ENCODE measurements around the gene BBS10.
"Not testable (repeated sequence)": the region's sequence is repeated elsewhere in the genome, so short reads cannot be mapped to it uniquely, and the experiment has no call there.

The BBS10 gene

DNA sequence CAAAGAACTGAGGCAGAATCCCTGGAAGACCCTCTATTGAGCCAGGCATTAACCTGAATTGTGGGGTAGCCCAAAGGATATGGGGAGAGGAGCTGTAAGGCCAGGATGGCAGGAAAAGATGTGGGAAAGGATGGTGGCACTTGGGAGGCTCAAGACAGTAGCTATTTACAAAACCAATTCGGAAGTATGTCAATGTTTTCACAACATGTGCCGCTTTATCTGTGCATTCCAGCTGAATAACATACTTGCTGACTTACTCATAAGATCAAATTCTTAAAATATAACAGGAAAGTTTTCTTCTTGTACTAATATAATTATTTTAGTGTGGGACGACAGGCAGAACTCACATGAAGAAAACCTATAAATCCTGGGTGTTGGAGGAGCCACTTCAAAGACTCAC, 10.6 kb downstream of the BBS10 start:
- DNase-seq (ENCODE audit: insufficient read length, low spot score) = no peak
- no peak for FAIRE-seq

DNA sequence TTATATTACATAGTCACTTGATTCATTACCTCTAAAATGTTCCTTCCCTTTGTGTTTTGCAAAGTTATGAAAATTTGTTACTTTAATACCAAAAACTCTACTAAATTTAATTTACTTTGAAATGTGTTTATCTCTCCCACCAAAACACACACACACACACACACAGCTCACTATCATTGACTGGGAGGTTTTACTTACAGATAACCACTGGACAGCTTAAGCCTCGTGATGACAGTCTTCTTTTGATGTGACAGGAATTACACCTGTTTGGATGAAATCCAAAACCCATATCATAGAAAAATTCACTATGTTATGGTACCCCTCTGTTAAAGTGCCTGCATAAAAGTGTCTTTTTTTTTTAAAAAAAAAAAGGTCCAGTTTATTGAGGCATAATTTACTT, 15.6 kb downstream of the BBS10 start:
- DNase-seq (ENCODE audit: insufficient read length, low spot score) (no peak), FAIRE-seq (no peak)

DNA sequence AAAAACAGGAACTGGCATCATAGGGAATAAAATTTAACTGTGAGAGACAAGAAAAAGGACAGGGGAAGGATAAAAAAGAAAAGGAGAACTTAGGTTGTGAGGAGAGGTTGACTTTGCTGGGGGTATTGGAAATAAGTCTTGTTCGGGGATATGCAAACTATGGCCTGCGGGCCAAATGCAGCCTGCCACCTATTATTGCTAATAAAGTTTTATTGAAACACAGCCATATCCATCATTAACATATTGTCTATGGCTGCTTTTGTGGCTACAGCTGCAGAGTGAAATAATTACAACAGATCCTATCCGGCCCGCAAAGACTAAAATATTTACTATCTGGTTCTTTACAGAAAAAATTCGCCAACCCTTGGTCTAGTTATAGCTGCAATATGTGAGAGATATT, 18.6 kb downstream of the BBS10 start:
- DNase-seq (ENCODE audit: insufficient read length, low spot score) (no peak), FAIRE-seq (no peak)

DNA sequence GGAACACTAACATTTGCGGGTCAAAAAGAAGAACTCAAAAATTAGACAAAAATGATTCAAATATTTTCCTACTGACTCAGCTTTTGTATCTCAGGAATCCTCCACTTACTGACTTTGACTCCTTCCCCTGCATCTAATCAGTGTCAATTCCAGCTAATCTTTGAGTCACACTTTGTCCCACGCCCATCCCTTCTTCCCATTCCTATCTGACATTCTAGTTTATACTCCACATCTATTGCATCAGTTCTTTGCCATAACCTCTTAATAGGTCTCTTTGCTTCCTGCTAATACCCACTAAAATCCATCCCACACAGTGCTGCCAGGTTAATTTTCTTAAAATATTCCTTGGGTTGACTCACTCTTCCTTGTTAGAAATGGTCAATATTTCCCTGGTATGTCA, 19.1 kb downstream of the BBS10 start:
- no peak for DNase-seq (ENCODE audit: insufficient read length, low spot score)
- no peak for FAIRE-seq

DNA sequence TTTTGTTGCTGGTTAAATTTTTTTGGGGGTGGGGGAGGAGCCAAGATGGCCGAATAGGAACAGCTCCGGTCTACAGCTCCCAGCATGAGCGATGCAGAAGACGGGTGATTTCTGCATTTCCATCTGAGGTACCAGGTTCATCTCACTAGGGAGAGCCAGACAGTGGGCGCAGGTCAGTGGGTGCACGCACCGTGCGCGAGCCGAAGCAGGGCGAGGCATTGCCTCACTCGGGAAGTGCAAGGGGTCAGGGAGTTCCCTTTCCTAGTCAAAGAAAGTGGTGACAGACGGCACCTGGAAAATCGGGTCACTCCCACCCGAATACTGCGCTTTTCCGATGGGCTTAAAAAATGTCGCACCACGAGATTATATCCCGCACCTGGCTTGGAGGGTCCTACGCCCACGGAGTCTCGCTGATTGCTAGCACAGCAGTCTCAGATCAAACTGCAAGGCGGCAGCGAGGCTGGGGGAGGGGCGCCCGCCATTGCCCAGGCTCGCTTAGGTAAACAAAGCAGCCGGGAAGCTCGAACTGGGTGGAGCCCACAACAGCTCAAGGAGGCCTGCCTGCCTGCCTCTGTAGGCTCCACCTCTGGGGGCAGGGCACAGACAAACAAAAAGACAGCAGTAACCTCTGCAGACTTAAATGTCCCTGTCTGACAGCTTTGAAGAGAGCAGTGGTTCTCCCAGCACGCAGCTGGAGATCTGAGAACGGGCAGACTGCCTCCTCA, 28.5 kb downstream of the BBS10 start:
- FAIRE-seq = not testable (repeated sequence)

DNA sequence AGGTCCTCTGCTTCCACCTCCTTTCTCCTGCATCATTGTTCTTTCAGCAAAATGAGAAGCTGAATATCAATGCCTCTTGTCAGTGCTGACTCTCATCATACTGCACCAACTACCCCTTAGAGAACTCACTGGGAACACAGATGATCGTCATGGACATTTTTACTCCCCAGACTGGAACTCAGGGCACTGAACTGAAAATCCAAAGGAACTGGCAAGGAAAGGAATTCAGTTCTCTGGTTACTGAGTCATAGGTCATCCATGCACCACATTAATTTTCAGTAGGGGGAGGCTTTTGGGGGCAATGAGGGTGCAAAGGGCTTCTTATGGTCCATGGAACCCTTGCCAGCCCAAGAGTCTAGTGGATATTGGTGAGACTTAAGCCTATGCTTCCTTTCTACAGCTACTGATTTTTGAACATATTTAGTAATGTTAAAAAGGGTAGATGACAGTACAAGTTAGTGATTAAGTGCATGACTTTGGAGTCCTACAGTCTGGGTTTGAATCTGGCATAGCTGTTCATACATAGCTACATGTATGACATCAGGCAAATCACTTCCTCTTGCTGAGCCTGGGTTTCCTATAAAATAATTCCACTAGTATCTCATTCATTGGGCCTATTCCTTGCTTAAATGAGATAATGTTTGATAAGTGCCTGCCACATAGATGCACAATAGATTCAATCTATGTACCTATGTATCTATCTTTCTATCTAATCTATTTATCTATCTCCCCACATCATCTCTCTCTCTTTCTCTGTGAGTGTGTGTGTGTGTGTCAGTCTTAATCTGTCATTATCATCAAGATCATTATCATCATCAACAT, 29.2 kb downstream of the BBS10 start:
- FAIRE-seq (no peak), DNase-seq (ENCODE audit: insufficient read length, low spot score) (no peak)

More for the DNA sequence above, 28.5 kb downstream of the BBS10 start:
- not testable (repeated sequence) for DNase-seq (ENCODE audit: insufficient read length, low spot score)

DNA sequence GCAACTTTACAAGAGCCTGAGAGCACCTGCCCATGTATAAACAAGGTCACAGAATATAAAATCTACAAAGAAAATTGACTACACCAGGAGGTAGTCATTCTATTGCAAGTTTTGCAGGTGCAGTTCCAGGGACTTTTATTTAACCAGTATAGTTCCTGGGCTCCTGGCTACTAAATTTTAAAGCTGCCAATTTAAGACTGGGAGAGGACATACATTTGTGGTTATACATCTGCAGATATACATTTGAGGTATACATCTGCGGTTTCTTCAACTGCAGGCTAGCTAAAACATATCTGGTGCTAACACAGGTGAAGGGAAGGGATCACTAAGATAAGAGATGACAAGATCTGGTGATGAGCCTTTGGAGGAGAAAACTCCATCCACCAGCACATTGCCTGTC, 30.2 kb downstream of the BBS10 start:
- FAIRE-seq = no peak
- no peak for DNase-seq (ENCODE audit: insufficient read length, low spot score)

DNA sequence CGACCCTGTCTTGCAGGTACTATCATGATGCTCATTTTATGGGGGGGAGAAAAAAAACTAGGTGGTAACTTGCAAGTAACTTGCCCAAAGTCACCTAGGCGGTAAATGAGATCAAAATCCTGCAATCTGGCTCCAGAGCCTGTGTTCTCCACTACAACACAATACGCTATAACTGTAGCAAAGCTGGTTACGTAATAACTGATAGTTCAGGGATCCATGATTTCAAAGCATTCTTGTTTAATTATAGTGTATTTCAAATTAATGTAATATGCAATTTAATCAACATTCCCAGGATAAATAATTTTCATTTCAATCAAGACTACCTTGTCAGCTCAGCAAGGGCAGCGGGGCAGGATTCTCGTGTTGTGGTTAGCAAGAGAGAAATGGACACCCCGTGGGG, 31.7 kb downstream of the BBS10 start:
- no peak for DNase-seq (ENCODE audit: insufficient read length, low spot score)
- FAIRE-seq = no peak

DNA sequence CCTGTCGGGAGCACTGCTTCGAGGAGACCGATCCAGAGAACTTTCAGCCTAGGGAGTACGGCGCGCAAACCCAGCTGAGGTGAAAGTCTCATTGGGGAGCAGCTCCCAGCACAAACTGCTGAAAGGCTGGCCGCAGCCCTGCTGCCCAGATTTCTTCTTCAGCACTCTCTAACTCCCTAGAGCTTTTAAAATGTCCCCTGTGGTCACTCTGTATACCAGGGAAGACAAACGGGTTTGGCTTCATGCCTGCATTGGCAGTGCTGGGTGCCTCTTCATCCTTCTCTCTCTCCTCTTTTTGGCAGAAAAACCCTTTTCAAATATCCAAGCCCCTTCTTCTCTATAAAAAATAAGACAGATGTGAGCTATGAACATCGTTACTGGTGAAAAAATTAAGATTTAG, 34.9 kb downstream of the BBS10 start:
- FAIRE-seq (no peak), DNase-seq (ENCODE audit: insufficient read length, low spot score) (no peak)

DNA sequence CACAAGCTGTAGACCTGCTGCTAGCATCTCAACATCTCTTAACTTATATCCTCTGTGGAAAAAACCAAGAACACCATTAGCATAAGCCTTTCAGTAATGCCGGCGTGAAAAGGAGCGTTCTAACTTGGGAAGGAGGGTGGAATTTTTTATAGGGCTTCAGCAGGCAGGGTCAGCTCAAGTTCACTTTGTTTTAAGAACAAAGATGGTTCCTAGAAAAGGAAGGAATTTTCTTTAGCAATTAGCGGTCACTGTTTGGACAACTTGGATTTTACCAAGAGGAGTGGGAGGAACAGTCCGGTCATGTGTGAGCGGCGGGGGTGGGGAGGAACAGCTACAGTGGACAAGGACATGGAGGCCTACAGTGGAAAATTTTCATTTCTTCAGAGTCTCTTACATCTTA, 35.9 kb downstream of the BBS10 start:
- DNase-seq (ENCODE audit: insufficient read length, low spot score) (no peak), FAIRE-seq (no peak)

DNA sequence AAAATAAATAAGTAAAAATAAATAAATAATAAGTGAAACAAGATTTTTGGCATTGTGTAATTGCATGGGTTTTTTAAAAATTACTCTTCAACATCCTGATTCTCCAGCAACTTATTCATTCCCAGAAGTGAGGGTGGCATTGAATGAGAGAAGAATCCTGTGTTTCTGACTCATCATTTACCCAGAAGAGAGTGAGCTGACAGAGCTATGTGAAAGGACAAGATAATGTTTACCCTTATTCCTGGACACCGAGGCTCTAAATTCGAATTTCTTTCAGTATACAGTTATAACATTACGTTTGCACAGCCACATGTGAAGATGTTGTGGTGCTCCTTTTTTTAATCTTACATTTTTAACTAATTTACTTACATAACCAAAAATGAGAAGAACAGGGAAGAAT, 36.4 kb downstream of the BBS10 start:
- FAIRE-seq (no peak), DNase-seq (ENCODE audit: insufficient read length, low spot score) (no peak)

DNA sequence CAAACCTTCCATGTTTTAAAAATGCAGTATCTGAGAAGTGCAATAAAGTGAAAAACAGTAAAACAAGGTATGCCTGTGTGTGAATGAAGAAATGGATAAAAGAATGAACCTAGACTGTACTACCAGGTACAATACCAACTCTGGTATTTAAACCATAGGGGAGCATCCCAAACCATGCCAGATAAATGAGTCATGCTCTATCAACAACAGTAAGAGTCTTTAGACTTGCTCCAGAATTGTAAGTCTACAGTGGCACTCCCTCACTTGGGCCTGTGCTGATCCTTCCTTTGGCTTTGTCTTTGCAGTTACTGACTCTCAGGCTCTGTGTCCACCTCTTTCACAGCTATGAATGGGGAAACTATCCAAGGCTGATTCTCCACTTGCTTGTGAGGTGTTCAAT, 38.1 kb downstream of the BBS10 start:
- DNase-seq (ENCODE audit: insufficient read length, low spot score) (no peak), FAIRE-seq (no peak)

DNA sequence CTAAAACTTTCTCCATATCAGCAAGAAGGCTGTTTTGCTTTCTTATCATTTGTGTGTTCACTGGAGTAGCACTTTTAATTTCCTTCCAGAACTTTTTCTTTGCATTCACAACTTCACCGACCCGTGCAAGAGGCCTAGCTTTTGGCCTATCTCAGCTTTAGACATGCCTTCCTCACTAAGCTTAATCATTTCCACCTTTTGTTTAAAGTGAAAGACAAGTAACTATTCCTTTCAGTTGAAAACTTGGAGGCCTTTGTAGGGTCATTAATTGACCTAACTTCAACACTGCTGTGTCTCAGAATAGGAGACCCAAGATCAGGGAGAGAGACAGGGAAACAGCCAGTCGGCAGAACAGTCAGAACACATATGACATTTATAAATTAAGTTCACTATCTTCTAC, 39.3 kb downstream of the BBS10 start:
- FAIRE-seq (no peak), DNase-seq (ENCODE audit: insufficient read length, low spot score) (no peak)

DNA sequence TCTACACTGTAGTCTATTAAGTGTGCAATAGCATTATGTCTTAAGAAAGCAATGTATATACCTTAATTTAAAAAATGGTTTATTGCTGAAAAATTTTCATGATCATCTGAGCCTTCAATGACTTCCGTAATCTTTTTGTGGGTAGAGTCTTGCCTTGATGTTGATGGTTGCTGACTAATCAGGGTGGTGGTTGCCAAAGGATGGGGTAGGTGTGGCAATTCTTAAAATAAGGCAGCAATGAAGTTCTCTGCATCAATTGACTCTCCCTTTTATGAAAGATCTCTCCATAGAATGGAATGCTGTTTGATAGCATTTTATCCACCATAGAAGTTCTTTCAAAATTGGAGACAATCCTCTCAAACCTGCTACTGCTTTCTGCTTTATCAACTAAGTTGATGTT, 41.1 kb downstream of the BBS10 start:
- DNase-seq (ENCODE audit: insufficient read length, low spot score) (no peak), FAIRE-seq (no peak)

DNA sequence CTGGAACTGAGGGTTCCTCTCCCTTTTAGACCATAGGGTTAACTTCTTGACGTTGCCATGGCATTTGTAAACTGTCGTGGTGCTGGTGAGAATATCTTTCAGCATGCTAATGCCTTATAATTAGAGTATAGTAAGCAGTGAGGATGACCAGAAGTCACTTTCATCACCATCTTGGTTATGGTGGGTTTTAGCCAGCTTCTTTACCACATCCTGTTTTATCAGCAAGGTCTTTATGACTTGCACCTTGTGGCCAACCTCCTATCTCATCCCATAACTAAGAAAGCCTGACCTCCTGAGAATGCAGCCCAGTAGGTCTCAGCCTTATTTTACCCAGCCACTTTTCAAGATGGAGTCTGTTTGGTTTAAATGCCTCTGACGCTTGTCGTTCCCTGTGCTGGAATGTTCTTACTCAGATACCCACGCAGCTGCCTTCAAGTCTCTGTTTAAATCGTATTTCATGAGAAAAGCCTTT, 44.2 kb downstream of the BBS10 start:
- FAIRE-seq (no peak), DNase-seq (ENCODE audit: insufficient read length, low spot score) (no peak)

DNA sequence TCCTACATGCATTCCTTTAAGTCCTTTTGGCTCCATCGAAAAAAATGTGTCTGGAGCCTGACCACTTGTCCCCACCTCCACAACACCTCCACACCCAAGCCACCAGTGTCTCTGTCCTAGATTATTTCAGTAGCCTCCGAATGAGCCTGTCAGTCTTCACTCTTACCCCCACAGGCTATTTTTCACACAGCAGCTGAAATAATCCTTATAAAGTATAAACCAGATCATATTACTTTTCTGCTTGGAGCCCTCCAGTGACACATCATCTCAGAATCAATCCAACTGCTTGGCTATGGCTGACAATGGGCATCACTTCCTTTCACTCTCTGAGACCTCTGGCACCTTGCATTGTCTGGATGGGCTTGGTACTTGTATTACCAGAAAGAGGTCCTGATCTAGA, 44.9 kb downstream of the BBS10 start:
- FAIRE-seq = no peak
- no peak for DNase-seq (ENCODE audit: insufficient read length, low spot score)

DNA sequence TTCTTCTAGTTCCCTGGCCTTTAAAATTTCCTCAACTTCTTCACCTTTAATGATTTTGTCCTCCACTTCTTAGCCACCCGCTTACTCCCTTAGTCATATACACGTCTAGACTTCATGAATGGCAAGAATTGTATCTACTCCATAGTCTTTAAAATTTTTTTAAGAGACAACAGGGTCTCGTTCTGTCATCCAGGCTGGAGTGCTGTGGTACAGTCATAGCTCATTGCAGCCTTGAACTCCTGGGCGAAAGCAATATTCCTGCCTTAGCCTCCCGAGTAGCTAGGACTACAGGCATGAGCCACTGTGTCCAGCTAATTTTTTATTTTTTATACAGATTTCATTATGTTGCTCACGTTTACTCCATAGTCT, 47.9 kb downstream of the BBS10 start:
- FAIRE-seq = no peak
- no peak for DNase-seq (ENCODE audit: insufficient read length, low spot score)

DNA sequence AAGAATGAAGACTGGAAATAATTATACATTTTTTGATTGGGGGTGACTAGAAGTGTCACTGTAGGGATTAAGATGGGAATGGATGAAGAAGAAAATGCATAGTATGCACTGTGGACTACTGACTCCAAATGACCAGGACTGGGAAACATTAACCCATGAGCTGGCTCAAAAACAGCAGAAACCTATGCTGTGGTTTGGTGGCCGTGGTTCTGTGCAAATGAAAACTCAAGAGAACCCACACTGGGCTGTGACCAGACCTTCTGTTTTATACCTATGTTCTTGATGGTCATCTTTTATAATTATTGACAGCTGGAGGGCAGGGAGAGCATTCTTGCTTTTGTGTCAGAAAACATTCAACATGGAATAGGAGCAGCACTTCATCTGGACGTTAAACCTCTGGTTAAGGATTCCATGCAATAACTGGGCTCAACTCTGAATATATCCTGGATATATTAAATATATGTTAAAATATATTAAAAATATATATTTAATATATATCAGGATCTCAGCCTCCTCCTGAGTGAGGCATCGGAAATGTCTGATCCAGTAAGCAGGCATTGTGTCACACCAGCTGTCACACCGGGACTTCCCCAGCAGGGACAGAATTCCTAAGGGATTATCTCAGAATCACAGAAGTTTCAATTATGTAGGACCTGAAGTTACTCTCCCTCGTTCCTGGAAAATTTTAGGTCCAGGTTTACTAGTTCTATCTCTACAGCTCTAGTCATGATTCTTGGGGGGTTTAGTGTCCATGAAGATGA, 48.5 kb downstream of the BBS10 start:
- no peak for FAIRE-seq
- no peak for DNase-seq (ENCODE audit: insufficient read length, low spot score)

Data from GM19239 (cell line).